Neutrophil (primary cell): ENCODE measurements around the gene TMEM135.
"Not testable (repeated sequence)": the region's sequence is repeated elsewhere in the genome, so short reads cannot be mapped to it uniquely, and the experiment has no call there.

Experiments used
- H3K27ac ChIP-seq: fragments of 200-600 bp; sonication (generic); 2 replicates; pipeline ENCODE4 v1.5.1; 2016; ENCODE audit warnings: mild to moderate bottlenecking, moderate library complexity
- H3K27me3 ChIP-seq: fragments of 200-600 bp; sonication (generic); 2 replicates; pipeline ENCODE4 v1.6.0; 2016; ENCODE audit warnings: mild to moderate bottlenecking
- H3K36me3 ChIP-seq: fragments of 200-600 bp; sonication (generic); 2 replicates; pipeline ENCODE4 v1.5.1; 2017
- H3K4me1 ChIP-seq, 2 experiments: fragments of 200-600 bp in 1 of 2; sonication (generic) in 1 of 2; 1 replicate in 1 of 2; 2 replicates in 1 of 2; pipeline versions ENCODE4 v1.5.1 to v1.6.1; 2013 to 2016; ENCODE audit warnings: low read depth in 1 of 2, low read length in 1 of 2, mild to moderate bottlenecking in 1 of 2, moderate library complexity in 1 of 2; ENCODE audit not compliant: control insufficient read depth in 1 of 2, insufficient read depth in 1 of 2
- H3K4me3 ChIP-seq, 2 experiments: fragments of 200-600 bp in 1 of 2; sonication (generic) in 1 of 2; 1 replicate in 1 of 2; 2 replicates in 1 of 2; pipeline ENCODE4 v1.5.1; 2013 to 2016; ENCODE audit warnings: low read depth in 1 of 2, low read length in 1 of 2, mild to moderate bottlenecking in 1 of 2, moderate library complexity in 1 of 2
- H3K9me3 ChIP-seq: fragments of 200-600 bp; sonication (generic); 2 replicates; pipeline ENCODE4 v1.5.1; 2016
- TF ChIP-seq, protein P1 (sequence below): fragments of 200-600 bp; sonication (generic); IDR thresholded peaks from 2 replicates; pipeline ENCODE4 v1.5.1; 2016; ENCODE audit warnings: antibody characterized with exemption

The TMEM135 gene

DNA sequence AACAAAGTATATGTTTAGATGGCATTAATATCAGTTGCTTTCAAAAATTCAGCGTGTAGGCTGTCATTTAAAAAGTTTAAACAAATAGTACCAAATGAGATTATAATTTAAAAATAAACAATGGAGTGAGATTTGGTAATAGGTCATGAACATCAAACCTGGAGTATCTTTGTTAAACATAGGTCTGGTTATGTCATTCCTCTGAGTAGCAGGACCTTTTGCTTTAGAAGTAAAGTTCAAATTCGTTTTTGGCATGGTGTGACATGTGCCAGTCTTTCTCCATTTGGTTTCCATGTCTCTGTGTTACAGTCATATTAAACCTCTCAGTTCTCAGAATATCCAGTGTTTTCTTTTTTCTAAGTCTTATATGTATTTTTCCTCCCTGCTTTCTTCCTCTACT is 242.4 kb downstream of the TMEM135 start:
- Histone ChIP-seq H3K27ac (no peak overlapping the region), H3K4me3 (no peak overlapping the region), H3K36me3 (no peaks in the 10 kb centered on the region), H3K27me3 (no peaks in the 10 kb centered on the region), H3K9me3 (no peaks in the 10 kb centered on the region), H3K4me1 (no peaks in the 10 kb centered on the region)
- TF ChIP-seq, protein P1, sequence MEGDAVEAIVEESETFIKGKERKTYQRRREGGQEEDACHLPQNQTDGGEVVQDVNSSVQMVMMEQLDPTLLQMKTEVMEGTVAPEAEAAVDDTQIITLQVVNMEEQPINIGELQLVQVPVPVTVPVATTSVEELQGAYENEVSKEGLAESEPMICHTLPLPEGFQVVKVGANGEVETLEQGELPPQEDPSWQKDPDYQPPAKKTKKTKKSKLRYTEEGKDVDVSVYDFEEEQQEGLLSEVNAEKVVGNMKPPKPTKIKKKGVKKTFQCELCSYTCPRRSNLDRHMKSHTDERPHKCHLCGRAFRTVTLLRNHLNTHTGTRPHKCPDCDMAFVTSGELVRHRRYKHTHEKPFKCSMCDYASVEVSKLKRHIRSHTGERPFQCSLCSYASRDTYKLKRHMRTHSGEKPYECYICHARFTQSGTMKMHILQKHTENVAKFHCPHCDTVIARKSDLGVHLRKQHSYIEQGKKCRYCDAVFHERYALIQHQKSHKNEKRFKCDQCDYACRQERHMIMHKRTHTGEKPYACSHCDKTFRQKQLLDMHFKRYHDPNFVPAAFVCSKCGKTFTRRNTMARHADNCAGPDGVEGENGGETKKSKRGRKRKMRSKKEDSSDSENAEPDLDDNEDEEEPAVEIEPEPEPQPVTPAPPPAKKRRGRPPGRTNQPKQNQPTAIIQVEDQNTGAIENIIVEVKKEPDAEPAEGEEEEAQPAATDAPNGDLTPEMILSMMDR = no peak

- Histone ChIP-seq H3K4me3 (no peak overlapping the region), H3K4me1 (no peaks in the 10 kb centered on the region), H3K36me3 (no peaks in the 10 kb centered on the region), H3K9me3 (no peaks in the 10 kb centered on the region), H3K27me3 (no peaks in the 10 kb centered on the region), H3K27ac (no peak overlapping the region)
- TF ChIP-seq, protein P1 = no peak
Observed at GRCh38 chr11:87281496-87281895, 243.8 kb downstream of the TMEM135 start.

- H3K4me3 ChIP-seq = no peak overlapping the region
- no peaks in the 10 kb centered on the region for H3K27me3 ChIP-seq
- TF ChIP-seq, protein P1 = no peak
- H3K9me3 ChIP-seq = no peaks in the 10 kb centered on the region
- no peaks in the 10 kb centered on the region for H3K4me1 ChIP-seq
- no peak overlapping the region for H3K27ac ChIP-seq
- H3K36me3 ChIP-seq = no peaks in the 10 kb centered on the region
Observed at GRCh38 chr11:87284306-87284705, 246.6 kb downstream of the TMEM135 start.

DNA sequence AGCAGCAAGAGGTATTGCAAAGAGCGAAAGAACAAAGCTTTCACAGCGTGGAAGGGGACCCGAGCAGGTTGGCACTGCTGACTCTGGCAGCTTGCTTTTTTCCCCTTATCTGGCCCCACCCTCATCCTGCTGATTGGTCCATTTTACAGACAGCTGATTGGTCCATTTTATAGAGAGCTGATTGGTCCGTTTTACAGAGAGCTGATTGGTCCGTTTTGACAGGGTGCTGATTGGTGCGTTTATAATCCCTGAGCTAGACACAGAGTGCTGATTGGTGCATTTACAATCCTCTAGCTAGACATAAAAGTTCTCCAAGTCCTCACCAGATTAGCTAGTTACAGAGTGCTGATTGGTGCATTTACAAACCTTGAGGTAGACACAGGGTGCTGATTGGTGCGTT is 247.9 kb downstream of the TMEM135 start:
- H3K4me3 ChIP-seq, H3K27me3 ChIP-seq, H3K4me1 ChIP-seq, H3K27ac ChIP-seq, H3K36me3 ChIP-seq, H3K9me3 ChIP-seq: not testable (repeated sequence)

GRCh38 chr11:87286338-87286737 is 248.6 kb downstream of the TMEM135 start:
- Histone ChIP-seq H3K4me1 (no peaks in the 10 kb centered on the region), H3K36me3 (no peaks in the 10 kb centered on the region), H3K4me3 (no peak overlapping the region), H3K27me3 (no peaks in the 10 kb centered on the region), H3K9me3 (no peaks in the 10 kb centered on the region), H3K27ac (no peak overlapping the region)
- TF ChIP-seq, protein P1 = no peak

DNA sequence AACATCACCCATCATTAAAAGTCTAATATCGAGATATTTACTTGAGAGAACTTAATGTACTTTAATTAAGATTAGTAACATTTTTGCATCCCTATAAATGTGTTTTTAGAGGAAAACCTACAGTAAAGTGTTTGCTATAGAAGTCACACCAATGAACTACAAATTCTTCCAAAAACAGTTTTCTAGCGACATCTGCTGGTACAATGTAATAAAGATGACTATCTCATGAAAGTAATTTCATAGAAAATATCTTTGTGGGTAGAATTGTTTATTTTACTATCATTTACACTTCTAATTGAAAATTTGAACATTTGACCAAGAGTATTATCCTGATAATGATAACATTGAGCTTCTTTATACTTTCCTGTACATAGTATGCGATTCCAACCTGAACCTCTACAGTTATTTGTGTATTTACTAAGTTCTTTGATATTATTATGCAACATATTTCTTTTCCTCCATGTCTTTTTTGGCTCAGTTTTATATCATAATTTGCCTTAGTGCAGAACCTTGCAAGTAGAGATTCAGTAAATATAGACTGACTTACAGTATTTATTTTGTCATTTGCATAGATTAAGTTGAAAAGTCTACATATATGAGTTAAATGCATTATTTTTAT is 252.7 kb downstream of the TMEM135 start:
- H3K36me3 ChIP-seq = no peaks in the 10 kb centered on the region
- H3K27me3 ChIP-seq = no peaks in the 10 kb centered on the region
- H3K4me3 ChIP-seq = no peak overlapping the region
- no peaks in the 10 kb centered on the region for H3K4me1 ChIP-seq
- no peak overlapping the region for H3K27ac ChIP-seq
- H3K9me3 ChIP-seq = no peaks in the 10 kb centered on the region
- TF ChIP-seq, protein P1 = no peak
